Tongue (tissue), 2 donors: ENCODE measurements around the gene TBC1D22B. TPM values are rescaled to one million over a fixed set of nuclear protein-coding genes. Genes with fewer than 3 reads are reported as not detected.
A peak's percentile ranks its signal among the peaks of the same experiment; 100 is the strongest.

ENCODE experiments used
- DNase-seq: peaks from one replicate; pipeline ENCODE4 v3.0.0-alpha.2; 2015
- total RNA-seq: library from RNA; depleted of rRNA; stranded (reverse); fragments of >200 nt; gene quantifications from one replicate; pipeline ENCODE4 v1.2.3, GENCODE V29; 2014

The TBC1D22B gene, protein sequence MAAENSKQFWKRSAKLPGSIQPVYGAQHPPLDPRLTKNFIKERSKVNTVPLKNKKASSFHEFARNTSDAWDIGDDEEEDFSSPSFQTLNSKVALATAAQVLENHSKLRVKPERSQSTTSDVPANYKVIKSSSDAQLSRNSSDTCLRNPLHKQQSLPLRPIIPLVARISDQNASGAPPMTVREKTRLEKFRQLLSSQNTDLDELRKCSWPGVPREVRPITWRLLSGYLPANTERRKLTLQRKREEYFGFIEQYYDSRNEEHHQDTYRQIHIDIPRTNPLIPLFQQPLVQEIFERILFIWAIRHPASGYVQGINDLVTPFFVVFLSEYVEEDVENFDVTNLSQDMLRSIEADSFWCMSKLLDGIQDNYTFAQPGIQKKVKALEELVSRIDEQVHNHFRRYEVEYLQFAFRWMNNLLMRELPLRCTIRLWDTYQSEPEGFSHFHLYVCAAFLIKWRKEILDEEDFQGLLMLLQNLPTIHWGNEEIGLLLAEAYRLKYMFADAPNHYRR
- 7.0 TPM for total RNA-seq

GRCh38 chr6:37257634-37258404 lies at the start of gene TBC1D22B, which contains the start of gene TMEM217:
TSS of gene TBC1D22B (plus strand) at chr6:37257772. CDS start at chr6:37257918, 146 bp downstream.
TSS of gene TMEM217 (minus strand) at chr6:37258144. CDS start at chr6:37219030, 39,114 bp downstream.
- peak; percentile 98 for DNase-seq

DNA sequence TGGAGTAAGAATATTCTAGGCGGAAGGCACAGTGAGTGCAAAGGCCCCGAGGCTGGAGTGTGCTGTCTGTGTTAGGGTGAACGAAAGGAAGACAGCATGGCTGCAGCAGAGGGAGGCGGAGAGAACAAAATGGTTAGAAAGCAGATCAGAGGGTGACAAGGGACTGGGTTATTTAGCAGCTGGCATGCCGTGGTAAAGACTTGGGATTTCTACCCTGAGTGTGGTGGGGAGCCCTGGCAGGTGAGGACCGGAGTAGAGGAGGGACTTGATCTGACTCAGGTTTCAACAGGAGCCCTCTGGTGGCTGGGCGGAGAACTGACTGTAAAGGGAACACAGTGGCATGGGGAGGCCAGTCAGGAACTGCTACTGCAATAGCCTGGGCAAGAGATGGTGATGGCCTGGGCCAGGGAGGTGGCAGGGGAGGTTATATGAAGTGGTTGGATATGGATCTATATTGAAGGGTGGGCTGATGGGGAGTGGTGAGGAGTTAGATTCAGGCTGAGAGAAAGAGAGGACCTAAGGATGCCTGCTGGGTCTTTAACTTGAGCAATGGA lies 49.6 kb upstream of the TBC1D22B start:
- DNase-seq: peak; percentile 65

GRCh38 chr6:37208793-37209192 lies 48.8 kb upstream of the TBC1D22B start:
- no peak for DNase-seq

DNA sequence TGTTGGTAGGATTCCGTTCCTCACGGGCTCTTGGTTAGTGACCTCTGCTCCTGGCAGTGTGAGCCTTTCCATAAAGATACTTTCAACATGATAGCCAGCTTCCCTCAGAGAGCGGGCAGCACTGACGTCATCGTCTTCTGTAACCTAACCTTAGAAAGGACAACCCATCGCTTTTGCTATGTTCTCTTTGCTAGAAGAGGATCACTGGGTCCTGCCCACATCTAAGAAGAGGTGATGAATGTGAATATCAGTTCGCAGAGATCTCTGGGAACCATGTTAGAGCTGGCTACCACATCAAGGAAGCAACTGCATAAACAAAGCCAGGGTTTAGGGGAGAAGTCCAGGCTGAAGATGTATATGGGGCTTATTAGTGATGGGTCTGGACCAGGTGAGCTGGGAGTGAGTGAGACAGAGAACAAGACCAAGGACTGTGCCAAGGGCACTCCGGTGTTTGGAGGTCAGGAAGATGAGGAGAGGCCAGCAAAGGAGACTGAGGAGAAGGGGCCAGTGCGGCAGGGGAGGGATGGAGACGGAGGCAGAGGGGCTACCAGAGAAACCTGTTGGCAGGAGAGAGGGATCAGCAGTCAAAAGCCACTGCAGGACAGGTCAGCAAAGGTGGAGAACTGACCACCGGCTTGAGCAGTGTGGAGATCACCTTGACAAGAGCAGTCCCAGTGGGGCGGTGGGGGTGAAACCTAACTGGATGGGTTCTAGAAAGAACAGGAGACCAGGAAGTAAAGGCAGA lies 47.9 kb upstream of the TBC1D22B start:
- no peak for DNase-seq

- peak; percentile 93 for DNase-seq
These were observed 47.1 kb upstream of the TBC1D22B start for GRCh38 chr6:37210313-37210968.

DNA sequence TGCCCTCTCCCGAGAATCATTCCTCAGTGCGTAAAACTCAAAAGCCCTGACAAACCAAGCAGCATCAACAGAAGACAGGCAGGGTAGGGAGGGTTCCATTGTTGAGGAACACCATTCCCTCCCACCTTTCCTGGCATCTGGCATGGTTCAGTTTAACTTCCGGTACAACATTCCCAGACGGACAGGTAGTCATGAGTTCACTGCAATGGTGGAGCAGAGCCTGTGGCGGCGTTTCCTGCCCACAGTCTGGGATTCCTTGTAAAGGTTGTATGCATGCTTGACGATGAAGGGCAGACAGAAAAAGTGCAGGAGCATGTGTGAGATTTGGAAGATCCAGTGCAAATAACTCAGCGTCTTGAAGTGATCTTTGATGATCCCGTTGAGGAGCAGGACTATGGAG lies 45.3 kb upstream of the TBC1D22B start:
- DNase-seq: no peak

DNA sequence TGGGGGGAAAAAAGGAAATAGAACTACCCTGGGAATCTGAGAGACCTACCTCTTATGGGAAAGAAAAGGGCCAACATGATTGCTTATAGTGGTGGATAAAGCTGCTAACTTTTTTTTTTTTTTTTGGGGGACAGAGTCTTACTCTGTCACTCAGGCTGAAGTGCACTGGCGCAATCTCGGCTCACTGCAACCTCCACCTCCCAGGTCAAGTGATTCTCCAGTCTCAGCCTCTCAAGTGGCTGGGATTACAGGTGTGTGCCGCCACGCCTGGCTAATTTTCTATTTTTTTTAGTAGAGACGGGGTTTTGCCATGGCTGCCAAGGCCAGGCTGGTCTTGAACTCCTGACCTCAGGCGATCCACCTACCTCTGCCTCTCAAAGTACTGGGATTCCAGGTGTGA lies 39.5 kb upstream of the TBC1D22B start:
- DNase-seq: no peak

GRCh38 chr6:37218511-37218910 lies 39.1 kb upstream of the TBC1D22B start:
- no peak for DNase-seq

DNA sequence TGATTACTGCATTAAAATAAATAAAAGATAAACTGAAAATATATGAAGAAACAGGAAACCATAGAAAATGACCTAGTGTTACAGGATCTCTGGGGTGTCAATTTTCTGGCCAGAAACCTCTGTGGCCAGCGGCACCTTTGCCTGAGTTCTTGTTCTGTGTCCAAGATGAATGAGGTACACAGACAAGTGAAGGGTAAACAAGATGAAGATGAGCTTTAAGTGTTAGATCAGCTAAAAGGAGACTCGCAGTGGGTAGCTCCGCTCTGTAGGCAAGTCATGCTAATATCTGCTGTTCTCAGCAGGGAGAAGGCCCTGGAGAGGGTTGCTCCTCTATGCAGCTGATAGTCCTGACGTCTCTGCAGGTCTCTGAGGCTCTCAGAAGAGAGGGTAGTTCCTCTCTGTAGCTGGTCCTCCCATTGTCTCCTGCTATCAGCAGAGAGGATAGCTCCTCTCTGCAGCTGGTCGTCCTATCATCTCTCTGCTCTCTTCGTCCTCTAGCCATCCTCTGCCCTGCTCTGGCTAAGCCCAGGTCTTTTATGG lies 35.9 kb upstream of the TBC1D22B start:
- no peak for DNase-seq

DNA sequence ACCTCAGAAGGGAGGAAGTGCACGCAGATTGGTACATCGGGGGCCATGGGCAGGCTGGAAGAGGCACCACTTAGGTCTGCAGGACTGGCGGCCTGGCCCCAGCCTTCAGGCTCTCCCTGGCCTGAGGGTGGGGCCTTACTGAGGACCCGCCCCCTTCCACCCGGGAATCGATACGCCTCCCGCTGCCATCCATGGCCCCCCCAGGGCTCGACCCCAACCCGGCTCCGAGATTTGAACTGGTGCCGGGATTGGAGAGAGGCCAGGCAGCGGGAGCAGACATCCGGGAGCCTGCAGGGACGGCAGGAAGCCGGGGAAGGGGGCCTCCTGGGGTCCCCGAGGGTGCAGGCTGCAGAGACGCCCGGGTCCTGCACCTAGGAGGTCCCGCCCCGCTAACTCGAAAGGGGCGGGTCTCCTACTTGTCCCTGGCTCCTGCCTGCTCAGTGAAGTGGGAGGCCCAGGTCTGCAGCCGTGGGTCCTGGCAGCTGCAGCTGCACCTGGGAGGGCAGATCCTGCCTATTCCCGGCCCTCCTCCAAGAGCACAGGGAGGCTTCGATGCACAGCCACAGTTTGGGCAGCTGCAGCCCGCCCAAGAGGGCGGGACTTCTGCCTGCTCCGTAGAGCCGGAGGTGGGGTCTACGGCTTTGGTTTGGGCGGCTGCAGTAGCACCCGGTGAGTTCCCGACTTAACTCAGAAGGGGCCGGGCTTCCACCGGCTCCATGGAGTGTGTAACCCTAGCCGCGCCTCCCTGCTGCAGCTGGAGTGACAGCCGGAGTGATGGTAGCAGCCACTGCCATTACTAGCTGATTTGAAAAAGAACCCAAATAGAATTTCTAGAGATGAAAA lies 35.2 kb upstream of the TBC1D22B start:
- DNase-seq: peak; percentile 96

DNA sequence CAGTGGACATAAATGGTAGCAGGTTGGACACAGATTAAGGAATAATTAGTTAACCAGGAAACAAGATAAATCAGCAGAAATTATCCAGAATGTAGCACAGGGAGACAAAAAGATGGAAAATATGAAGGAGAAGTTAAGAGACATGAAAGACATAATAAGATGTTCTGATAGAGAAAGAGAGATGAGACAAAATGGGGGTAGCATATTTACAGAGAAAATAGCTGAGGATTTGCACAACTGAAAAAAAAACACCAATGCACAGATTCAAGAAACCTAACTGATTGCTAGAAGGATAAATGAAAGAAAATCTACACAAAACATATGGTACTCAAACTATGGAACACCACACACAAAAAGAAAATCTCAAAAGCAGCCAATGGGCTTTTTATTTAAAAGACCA lies 34.6 kb upstream of the TBC1D22B start:
- DNase-seq: no peak

DNA sequence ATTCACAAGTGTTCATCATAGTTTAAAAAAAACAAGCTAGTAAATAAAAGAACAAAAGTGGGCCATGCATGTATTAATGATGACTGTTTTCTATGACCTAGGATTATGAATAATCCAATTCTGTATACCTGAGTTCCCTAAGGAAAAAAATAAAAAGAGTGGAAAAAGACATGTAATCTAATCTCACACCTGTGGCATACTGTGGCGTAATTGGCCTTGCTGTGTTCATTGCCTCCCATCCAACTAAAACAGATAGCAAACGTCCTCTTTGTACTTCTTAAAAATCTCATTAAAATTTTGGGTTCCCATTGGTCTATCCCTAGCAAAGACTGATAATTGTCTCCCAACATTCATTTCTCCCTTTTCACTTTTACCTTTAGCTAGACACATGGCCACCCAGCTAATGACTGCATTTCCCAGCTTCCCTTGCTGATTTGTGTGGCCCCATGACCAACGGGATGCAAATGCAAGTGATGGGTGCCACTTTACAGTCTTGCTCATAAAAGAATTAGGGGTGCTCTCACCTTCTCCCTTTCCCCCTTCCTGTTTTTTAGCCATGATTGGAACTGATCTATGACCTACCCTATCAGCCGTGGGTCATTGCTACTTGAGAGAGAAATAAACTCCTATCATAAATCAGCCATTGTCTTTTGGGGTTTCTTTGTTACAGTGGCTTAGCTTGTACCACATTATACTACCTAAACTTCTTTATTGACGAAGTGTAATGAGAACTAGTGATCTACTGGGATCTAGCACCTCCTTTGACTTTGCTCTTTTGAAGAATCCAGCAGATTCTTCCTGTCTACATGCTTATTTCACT lies 32.0 kb upstream of the TBC1D22B start:
- DNase-seq: no peak

GRCh38 chr6:37230104-37230503 lies 27.5 kb upstream of the TBC1D22B start:
- DNase-seq: no peak

DNA sequence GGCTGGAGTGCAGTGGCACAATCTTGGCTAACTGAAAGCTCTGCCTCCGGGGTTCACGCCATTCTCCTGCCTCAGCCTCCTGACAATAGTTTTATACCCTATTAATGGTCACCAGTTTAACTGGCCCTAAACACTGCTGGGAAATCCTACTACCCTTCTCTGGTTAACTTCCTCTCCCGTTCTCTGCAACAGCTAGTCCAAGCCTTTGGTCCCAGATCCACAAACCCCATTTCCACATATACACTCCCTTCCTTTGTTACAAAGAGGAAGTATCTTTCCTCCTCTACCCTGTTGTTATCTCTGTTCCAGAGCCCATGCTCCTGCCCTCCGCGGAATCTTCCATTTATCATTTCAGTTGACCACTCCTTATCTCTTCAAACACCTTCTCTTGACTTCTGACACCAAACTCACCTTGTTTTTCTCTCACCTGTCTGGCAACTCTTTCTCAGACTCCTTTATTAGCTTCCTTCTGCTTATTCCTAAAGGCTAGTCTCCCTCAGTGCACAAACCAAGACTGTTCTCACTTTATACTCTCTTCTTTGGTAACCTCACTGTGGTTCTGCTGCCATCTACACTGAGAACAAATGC lies 25.0 kb upstream of the TBC1D22B start:
- DNase-seq: no peak

DNA sequence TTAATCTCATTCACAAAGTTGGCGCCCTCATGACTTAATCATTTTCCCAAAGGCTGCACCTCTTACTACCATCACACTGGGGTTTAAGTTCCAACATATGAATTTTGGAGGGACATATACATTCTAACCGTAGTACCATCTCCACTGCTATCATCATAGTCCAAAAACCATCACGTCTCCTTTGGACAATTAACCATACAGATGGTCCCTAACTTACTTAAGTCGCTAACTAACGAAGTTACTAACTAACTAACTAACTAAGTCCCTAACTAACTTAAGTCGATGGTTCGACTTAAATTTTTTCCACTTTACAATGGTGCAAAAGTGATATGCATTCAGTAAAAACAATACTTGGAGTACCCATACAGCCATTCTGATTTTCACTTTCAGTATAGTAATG lies 24.0 kb upstream of the TBC1D22B start:
- DNase-seq: no peak

DNA sequence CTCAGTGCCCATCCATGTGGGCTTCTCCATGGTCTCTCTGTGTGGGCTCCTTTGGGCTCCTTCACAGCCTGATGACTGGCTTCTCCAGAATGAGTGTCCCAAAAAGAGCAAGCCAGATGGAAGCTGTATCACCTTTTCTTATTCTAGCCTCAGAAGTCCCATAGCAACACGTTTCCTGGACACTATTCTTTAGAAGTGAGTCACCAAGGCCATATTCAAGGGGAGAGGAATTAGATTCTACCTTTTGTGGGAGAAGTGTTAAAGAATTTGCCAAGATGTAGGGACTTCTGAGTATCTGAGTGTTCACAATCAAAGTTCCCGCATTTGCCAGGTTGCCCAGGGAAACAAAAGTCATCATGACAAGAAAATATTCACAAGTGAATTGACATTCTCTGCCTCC lies 20.7 kb upstream of the TBC1D22B start:
- no peak for DNase-seq

GRCh38 chr6:37237789-37238188 lies 19.8 kb upstream of the TBC1D22B start:
- DNase-seq: no peak

GRCh38 chr6:37238381-37238780 lies 19.2 kb upstream of the TBC1D22B start:
- no peak for DNase-seq

DNA sequence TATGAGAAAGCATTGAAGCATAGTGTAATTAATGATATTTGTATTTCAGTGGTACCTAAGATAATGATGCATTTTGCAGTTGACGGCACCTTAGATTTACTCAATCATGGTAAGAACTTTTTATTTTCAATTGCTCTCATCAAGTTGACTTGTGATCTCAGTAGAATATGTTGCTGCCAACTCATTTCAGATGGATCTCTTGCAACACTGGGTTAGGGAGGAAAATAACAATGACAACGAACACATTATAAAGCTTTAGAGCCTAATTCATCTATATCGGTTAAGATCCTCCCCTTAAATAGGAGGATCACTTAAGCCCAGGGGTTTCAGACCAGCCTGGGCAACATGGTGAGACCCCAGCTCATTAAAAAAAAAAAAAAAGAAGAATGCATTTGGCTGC lies 18.0 kb upstream of the TBC1D22B start:
- DNase-seq: no peak
